ENCODE data around the gene ELMOD1.
"Not testable (repeated sequence)": the region's sequence is repeated elsewhere in the genome, so short reads cannot be mapped to it uniquely, and the experiment has no call there.

The ELMOD1 gene

GRCh38 chr11:107577346-107577711 is 13.6 kb upstream of the ELMOD1 start:
- intact Hi-C loops (cut with DNase I): loop anchor here (5.0 to 10.0 kb wide), 2 partner anchors 110 to 197 kb away; no protein-coding TSS in a partner anchor
- no peak for DNase-seq

GRCh38 chr11:107579169-107579568 is 11.8 kb upstream of the ELMOD1 start:
- intact Hi-C loops (cut with DNase I): loop anchor here (5.0 to 10.0 kb wide), 2 partner anchors 108 to 196 kb away; no protein-coding TSS in a partner anchor
- not testable (repeated sequence) for DNase-seq

GRCh38 chr11:107581147-107581546 is 9.8 kb upstream of the ELMOD1 start:
- DNase-seq: no peak
- intact Hi-C loops (cut with DNase I): no loop called here

- no peak for DNase-seq
- intact Hi-C loops (cut with DNase I): no loop called here
Measured at GRCh38 chr11:107583629-107584195, 7.2 kb upstream of the ELMOD1 start.

GRCh38 chr11:107587306-107587979 is 3.5 kb upstream of the ELMOD1 start:
- no peak for DNase-seq
- intact Hi-C loops (cut with DNase I): no loop called here

GRCh38 chr11:107591378-107592230 is 657 bp downstream of the ELMOD1 start:
- intact Hi-C loops (cut with DNase I): no loop called here
- DNase-seq: peak in 39 of 42 donors; percentile 10 to 64 (median 36)

- peak in 8 of 42 donors; percentile 9 to 46 (median 24) for DNase-seq
- intact Hi-C loops (cut with DNase I): no loop called here
Measured at GRCh38 chr11:107592231-107592590, 1.3 kb downstream of the ELMOD1 start.

GRCh38 chr11:107592813-107593212 is 1.9 kb downstream of the ELMOD1 start:
- intact Hi-C loops (cut with DNase I): no loop called here
- peak in 40 of 42 donors; percentile 10 to 85 (median 53) for DNase-seq

- intact Hi-C loops (cut with DNase I): no loop called here
- DNase-seq: peak in 12 of 42 donors; percentile 4 to 51 (median 22)
Measured at GRCh38 chr11:107593951-107594350, 3.0 kb downstream of the ELMOD1 start.

- intact Hi-C loops (cut with DNase I): no loop called here
- DNase-seq: no peak
Measured at GRCh38 chr11:107594736-107595135, 3.8 kb downstream of the ELMOD1 start.

- peak in 8 of 42 donors; percentile 2 to 53 (median 19) for DNase-seq
- intact Hi-C loops (cut with DNase I): no loop called here
Measured at GRCh38 chr11:107598225-107599139, 7.5 kb downstream of the ELMOD1 start.

- intact Hi-C loops (cut with DNase I): no loop called here
- no peak for DNase-seq
Measured at GRCh38 chr11:107605061-107606006, 14.4 kb downstream of the ELMOD1 start.

GRCh38 chr11:107606141-107606540 is 15.2 kb downstream of the ELMOD1 start:
- intact Hi-C loops (cut with DNase I): no loop called here
- peak in 1 of 42 donors; percentile 34 for DNase-seq

GRCh38 chr11:107608809-107609208 is 17.9 kb downstream of the ELMOD1 start:
- intact Hi-C loops (cut with DNase I): no loop called here
- no peak for DNase-seq

GRCh38 chr11:107609400-107610218 is 18.7 kb downstream of the ELMOD1 start:
- intact Hi-C loops (cut with DNase I): no loop called here
- no peak for DNase-seq

GRCh38 chr11:107612445-107612844 is 21.5 kb downstream of the ELMOD1 start:
- DNase-seq: no peak
- intact Hi-C loops (cut with DNase I): no loop called here

- intact Hi-C loops (cut with DNase I): no loop called here
Measured at GRCh38 chr11:107619926-107620325, 29.0 kb downstream of the ELMOD1 start.

More at GRCh38 chr11:107619926-107620325, 29.0 kb downstream of the ELMOD1 start:
- peak in 1 of 42 donors; percentile 8 for DNase-seq

Measured in head of caudate nucleus (tissue), 42 donors.